Measurements from ENCODE around the gene CALU. TPM values are rescaled to one million over a fixed set of nuclear protein-coding genes. Genes with fewer than 3 reads are reported as not detected.
A peak's percentile ranks its signal among the peaks of the same experiment; 100 is the strongest.

Gene CALU
- polyA plus RNA-seq, 1 donor (not counting 4 experiments of a cell fraction or from before 2014, with no cell fraction given) = 155 TPM

GRCh38 chr7:128735436-128735835, 3.7 kb upstream of the CALU start:
- H3K4me2 ChIP-seq (ENCODE audit: control insufficient read depth, extremely low read depth, insufficient read depth, low read depth, low read length) = no peak overlapping the region
- no peak overlapping the region for H3K27ac ChIP-seq (ENCODE audit: control insufficient read depth, insufficient read depth, low read length)
- H3K9me1 ChIP-seq (ENCODE audit: control insufficient read depth, extremely low read depth, insufficient read depth, low read length) = no peaks in the 10 kb centered on the region
- H3K79me2 ChIP-seq (ENCODE audit: control insufficient read depth, insufficient read depth, low read length) = peaks cover 14% of the 10 kb centered on the region
- H3K4me3 ChIP-seq (ENCODE audit: control insufficient read depth in 2 of 3, extremely low read depth in 1 of 3, insufficient read depth in 2 of 3, low read depth in 1 of 3, low read length in 3 of 3) = no peak overlapping the region
- H4K20me1 ChIP-seq (ENCODE audit: control insufficient read depth, extremely low read depth, insufficient read depth, low read length) = peaks cover 8% of the 10 kb centered on the region
- H3K9me3 ChIP-seq (ENCODE audit: control insufficient read depth, low read depth, low read length) = no peaks in the 10 kb centered on the region
- H3K4me1 ChIP-seq (ENCODE audit: control insufficient read depth, extremely low read depth, insufficient read depth, low read length) = peaks cover 20% of the 10 kb centered on the region
- no peaks in the 10 kb centered on the region for H3K27me3 ChIP-seq (ENCODE audit: control insufficient read depth, extremely low read depth, insufficient read depth, low read length)
- H3K9ac ChIP-seq (ENCODE audit: control insufficient read depth, extremely low read depth, insufficient read depth, low read length) = no peak overlapping the region
- FAIRE-seq (no peak), DNase-seq (ENCODE audit: low read depth, low spot score) (no peak)
- H3K36me3 ChIP-seq (ENCODE audit: control insufficient read depth in 2 of 2, extremely low read depth in 1 of 2, insufficient read depth in 2 of 2, low read length in 2 of 2) = no peaks in the 10 kb centered on the region
- no peak overlapping the region for H2AFZ ChIP-seq (ENCODE audit: control insufficient read depth, low read length)
- no peak for TF ChIP-seq CTCF (optimal IDR thresholded peaks at IDR 0.05 in 1 of 3, IDR thresholded peaks at IDR 0.05 in 1 of 3, conservative IDR thresholded peaks at IDR 0.05 in 1 of 3; ENCODE audit: extremely low read depth in 1 of 3, insufficient read depth in 2 of 3, low read length in 3 of 3)
- no peak for TF ChIP-seq EZH2 (IDR thresholded peaks at IDR 0.05; ENCODE audit: low read length)
- dilution Hi-C loops (cut with MboI; ENCODE audit: extremely low pct_ligation_motif_present, low sequenced_read_pairs) = no loop called here

DNA sequence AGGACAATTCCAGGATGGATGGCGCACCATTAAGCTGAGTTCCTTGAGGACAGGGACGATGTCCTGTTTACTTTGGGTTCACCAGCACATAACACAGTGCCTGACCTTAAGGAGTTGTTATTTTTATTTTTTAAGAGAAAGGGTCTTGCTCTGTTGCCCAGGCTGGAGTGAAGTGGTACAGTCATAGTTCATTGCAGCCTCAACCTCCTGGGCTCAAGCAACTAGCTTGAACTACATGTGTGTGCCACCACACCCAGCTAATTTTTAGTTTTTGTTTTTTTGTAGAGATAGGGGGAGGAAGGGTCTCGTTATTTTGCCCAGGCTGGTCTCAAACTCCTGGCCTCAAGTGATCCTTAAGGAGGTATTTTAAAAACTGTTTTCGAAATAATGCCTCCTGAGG, 1.7 kb upstream of the CALU start:
- peaks cover 34% of the 10 kb centered on the region for H3K79me2 ChIP-seq (ENCODE audit: control insufficient read depth, insufficient read depth, low read length)
- dilution Hi-C loops (cut with MboI; ENCODE audit: extremely low pct_ligation_motif_present, low sequenced_read_pairs) = no loop called here
- no peak overlapping the region for H3K27ac ChIP-seq (ENCODE audit: control insufficient read depth, insufficient read depth, low read length)
- no peaks in the 10 kb centered on the region for H3K27me3 ChIP-seq (ENCODE audit: control insufficient read depth, extremely low read depth, insufficient read depth, low read length)
- peaks cover 17% of the 10 kb centered on the region for H4K20me1 ChIP-seq (ENCODE audit: control insufficient read depth, extremely low read depth, insufficient read depth, low read length)
- H3K9me1 ChIP-seq (ENCODE audit: control insufficient read depth, extremely low read depth, insufficient read depth, low read length) = no peaks in the 10 kb centered on the region
- no peak overlapping the region for H3K4me3 ChIP-seq (ENCODE audit: control insufficient read depth in 2 of 3, extremely low read depth in 1 of 3, insufficient read depth in 2 of 3, low read depth in 1 of 3, low read length in 3 of 3)
- H3K4me2 ChIP-seq (ENCODE audit: control insufficient read depth, extremely low read depth, insufficient read depth, low read depth, low read length) = peak overlapping the region; percentile 19
- TF ChIP-seq CTCF (optimal IDR thresholded peaks at IDR 0.05 in 1 of 3, IDR thresholded peaks at IDR 0.05 in 1 of 3, conservative IDR thresholded peaks at IDR 0.05 in 1 of 3; ENCODE audit: extremely low read depth in 1 of 3, insufficient read depth in 2 of 3, low read length in 3 of 3) = no peak
- no peak for TF ChIP-seq EZH2 (IDR thresholded peaks at IDR 0.05; ENCODE audit: low read length)
- no peaks in the 10 kb centered on the region for H3K9me3 ChIP-seq (ENCODE audit: control insufficient read depth, low read depth, low read length)
- H3K36me3 ChIP-seq (ENCODE audit: control insufficient read depth in 2 of 2, extremely low read depth in 1 of 2, insufficient read depth in 2 of 2, low read length in 2 of 2) = no peaks in the 10 kb centered on the region
- no peak overlapping the region for H3K9ac ChIP-seq (ENCODE audit: control insufficient read depth, extremely low read depth, insufficient read depth, low read length)
- FAIRE-seq = no peak
- DNase-seq (ENCODE audit: low read depth, low spot score) = no peak
- no peak overlapping the region for H2AFZ ChIP-seq (ENCODE audit: control insufficient read depth, low read length)
- peaks cover 38% of the 10 kb centered on the region for H3K4me1 ChIP-seq (ENCODE audit: control insufficient read depth, extremely low read depth, insufficient read depth, low read length)

Measured in keratinocyte (primary cell).